Left lobe of liver (tissue), 2 donors: Measurements from ENCODE around the gene MAML2. TPM values are rescaled to one million over a fixed set of nuclear protein-coding genes. Genes with fewer than 3 reads are reported as not detected.

Source experiments
- ATAC-seq: fragments of 200-7000 bp; cut with Tn5 transposase; one replicate; pipeline ENCODE4 v1.9.1; 2020; ENCODE audit warnings: mild to moderate bottlenecking, moderate library complexity
- DNase-seq: peaks from one replicate; pipeline ENCODE4 v3.0.0-alpha.2; 2020; ENCODE audit warnings: low spot score
- total RNA-seq: library from RNA; stranded (reverse); gene quantifications from one replicate; pipeline ENCODE4 v1.2.1, GENCODE V29; 2021
- donor health status: DM: no; HTN: no; CAD: no; lungs with moderate emphysema.
- donor health status: DM: no; HTN: yes; CAD: no.

Gene MAML2
- total RNA-seq, 1 donor from 2014 or later: 1.0 TPM

DNA sequence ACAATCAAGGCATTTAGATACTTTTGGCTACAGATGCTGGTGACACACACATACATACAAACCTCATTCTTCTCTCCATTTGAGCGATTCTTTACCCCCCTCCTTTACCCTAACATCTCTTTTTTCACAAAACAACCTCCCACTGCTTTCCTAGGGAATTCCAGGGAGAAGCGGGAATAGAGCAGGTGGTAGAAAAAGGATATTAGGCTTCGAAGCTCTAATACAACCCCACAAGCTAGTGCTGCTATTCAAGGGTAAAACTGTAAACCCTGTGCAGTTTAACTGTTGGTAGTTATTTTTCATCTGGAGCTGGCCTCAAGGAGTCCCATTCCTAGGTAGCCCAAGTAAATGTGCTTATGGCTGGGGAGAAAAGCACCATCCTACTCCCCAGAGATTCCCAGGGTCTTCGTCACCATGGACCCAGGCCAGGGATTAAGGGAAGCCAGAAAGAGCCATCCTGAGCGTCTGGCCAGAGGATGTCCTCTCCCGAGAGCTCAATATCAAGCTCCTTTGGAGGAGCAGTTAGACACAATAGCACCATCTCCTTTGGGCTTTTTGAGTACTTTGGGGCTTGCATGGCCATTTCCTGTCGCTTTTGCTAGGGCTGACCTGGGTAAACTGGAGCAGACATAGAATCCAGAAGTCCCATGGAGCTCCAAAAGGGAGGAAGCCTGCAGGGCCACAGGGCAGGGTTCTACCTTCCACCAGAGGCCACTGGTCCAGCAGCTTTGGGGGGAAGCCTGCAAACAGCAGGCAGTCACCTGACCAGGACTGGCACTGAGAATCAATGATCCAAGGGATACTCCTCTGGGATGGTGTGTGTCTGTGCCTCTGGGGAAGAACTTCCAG is 3.1 kb downstream of the MAML2 start:
- no peak for ATAC-seq
- DNase-seq: no peak

DNA sequence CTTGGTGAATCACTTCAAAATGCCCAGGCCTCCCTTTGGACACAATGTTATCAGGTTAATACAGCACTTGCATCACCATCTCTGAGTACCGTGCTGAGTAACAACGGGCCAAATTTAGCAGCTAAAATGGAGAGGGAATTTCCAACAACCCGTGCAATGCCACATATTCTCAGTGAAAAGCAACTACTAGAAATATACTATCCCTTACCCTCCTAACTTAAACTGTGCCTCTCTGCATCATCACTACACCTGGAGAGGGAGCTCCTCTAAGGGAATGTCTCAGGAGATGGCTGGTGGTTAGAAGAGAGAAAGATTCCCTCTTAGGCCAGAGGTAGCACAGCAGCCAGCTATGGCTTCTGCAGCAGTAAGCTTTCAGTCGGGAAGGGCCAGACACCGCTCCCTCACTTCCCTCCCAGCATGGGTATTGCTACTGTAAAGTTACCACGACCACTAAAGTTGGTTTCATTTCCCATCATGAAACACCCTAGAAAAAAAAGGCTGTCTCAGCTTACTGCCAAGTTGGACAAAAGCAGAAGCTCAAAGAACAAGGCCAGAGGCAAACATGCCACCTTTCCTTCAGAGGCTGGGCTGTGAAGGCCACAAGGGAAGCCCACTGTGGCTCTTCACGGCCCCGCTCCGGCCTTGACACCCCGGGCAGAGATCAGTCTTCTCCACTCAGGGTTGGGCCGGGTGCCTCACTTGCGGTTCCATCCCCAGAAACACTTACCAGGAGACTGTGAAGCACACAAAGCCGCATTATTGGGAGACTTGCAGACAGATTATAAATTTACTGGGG is 3.9 kb downstream of the MAML2 start:
- ATAC-seq: no peak
- DNase-seq: no peak

DNA sequence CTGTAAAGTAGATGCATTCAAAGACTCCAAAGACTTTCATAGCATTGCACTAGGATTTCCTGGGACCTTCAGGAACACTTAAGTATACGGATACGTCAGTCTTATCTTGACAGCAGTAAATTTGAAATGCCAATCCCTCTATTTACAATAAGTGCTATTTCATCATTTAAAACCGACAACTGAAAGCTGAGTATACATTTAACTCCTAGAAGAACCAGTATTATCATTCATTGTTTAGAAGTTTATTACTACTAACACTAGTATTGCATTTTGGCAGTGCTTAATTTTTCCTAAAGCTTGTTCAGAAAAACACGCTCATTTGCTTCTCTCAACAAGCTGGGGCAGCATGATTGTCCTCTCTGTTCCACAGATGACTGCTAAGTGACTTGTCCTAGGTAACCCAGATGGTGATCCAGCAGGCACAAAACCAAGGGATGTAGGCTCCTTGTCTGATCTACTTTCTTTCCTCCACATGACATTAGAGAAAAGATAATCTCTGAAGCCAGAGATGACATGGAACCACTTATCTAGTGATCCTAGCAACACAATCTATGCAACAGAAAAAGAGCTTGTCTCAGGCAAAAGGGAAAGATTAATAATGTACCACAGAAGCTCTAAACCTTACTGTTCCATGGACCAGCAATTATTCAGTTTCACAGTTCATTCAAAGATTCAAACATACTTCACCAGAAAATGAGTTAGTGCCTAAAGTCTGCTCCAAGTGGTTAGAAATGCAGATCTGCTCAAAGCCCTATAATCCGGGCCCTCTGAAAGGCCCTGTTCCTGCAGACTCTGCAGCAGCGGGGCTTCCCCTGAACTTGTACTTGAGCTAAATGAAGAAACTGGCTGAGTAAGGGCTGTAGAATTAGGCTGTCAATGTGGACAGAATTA is 5.2 kb downstream of the MAML2 start:
- DNase-seq: no peak
- no peak for ATAC-seq

DNA sequence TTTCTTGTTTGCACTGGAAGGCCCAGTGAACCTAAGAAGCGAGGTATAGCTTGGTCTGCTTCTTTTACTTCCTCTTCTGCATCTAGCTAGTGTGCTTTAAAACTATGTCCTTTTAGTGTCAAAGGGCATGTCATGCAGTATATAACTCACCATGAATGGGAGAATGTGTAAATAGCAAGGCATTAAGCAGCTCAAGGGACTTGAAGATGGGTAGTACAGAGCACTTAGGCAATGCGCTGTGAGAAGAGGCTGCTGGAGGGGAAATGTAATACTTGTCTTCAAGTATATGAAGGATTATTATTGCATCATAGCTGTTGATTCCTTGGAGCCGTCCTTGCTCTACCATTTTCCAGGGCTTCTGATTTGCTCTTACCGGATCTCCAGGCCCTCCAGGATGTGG is 7.6 kb downstream of the MAML2 start:
- DNase-seq (no peak), ATAC-seq (no peak)

DNA sequence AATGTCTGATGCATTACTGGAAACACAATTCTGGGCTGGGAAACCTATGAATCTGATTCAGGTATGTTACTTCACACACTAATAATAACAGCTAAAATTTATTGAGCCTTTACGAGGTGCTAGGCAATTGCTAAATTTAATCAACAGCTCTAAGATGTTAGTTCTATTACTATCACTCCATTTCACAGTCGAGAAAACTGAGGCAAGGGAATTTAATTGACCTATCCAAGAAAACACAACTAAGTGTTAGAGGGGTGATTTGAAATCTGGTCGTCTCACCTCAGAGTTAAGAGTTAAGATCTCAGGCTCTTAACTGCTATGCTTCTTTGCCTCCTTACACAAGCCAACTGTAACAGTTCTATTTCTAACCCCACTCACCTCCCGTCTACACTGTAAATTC is 8.8 kb downstream of the MAML2 start:
- no peak for ATAC-seq

DNA sequence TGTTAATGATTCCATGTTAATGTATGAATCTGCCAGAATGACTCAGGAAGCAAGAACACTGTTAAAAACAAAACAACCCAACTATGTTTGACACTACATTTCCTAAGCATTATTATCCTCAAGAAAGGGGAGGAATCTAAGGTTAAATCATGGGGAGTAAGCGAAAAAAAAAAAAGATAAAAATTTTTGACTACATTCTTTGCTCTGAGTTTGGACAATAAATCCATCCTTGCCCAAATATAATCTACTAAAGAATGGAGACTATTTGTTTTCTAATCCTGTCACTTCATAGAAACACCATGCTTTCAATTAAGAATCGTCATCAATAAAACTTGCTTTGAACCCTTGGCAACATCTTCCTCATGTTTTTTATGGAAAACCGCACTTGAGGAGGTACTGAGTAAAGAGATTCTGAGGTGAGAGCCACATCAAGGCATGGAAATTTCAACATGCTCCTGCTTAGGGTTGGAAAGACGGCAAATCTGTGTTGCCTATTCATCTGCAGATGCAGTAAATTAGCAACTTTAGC is 9.7 kb downstream of the MAML2 start:
- DNase-seq (no peak), ATAC-seq (no peak)

More for the DNA sequence above, 8.8 kb downstream of the MAML2 start:
- no peak for DNase-seq

DNA sequence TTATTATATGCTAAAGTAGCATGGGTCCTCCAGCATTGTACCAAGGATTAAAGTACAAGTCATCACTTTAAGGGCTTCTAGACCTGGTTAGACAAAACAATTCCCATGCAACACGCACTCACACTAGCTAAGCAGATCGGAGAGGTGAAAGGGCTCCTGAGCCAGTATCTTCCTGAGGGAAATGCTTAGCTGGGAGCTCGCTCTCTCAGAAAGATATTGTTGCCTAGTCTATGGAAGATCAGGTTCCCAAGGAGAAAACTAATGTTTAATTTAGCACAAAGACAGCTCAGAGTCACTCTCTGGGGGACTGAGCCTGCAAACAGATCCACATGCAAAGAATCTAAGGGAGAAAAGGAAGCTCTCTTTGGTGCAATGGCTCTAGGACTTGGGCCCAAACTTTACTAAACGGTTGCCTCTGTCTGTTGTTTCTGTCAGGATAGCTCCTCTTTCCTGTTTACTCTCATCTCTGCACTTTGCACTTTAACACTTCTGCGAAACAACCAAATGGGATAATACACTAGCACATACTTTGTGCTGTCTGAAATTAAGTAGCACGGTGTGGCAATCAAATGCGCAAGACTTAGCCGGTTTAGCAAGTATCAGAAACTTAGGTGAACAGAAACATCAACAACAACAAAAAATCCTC is 10.7 kb downstream of the MAML2 start:
- peak; percentile 91 for ATAC-seq
- DNase-seq: no peak

DNA sequence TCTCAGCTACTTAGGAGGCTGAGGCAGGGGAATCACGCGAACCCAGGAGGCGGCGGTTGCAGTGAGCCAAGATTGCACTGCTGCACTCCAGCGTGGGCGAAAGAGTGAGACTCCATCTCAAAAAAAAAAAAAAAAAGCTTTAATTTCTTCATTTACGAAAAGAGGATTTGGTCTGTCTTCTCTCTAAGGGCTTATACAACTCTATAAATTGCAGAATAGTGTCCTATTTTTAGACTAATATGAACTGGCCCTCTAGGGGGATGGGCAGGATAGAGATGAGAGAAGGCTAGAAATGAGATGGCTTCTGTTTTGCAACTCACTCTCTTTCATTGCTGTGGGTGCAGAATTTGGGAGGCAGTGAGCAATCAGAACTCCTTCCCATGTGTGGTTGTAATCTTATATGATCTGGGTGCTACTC is 11.3 kb downstream of the MAML2 start:
- DNase-seq: no peak

DNA sequence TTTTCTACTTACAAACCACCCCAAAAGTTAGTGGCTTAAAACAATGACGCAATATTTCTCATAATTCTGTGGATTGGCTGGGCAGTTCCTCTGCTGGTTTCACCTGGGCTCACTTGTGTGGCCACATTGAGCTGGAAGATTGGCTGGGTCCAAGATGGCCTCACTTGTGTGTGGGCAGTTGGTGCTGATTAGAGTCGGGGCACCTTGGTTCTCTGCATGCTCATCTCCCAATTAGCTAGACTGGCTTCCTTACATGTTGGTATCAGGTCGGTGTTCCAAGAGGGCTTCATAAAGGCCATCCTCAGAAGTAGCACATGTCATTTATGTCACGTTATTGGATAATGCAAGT is 12.5 kb downstream of the MAML2 start:
- DNase-seq (no peak), ATAC-seq (no peak)

More for the DNA sequence above, 11.3 kb downstream of the MAML2 start:
- ATAC-seq: peak; percentile 41

DNA sequence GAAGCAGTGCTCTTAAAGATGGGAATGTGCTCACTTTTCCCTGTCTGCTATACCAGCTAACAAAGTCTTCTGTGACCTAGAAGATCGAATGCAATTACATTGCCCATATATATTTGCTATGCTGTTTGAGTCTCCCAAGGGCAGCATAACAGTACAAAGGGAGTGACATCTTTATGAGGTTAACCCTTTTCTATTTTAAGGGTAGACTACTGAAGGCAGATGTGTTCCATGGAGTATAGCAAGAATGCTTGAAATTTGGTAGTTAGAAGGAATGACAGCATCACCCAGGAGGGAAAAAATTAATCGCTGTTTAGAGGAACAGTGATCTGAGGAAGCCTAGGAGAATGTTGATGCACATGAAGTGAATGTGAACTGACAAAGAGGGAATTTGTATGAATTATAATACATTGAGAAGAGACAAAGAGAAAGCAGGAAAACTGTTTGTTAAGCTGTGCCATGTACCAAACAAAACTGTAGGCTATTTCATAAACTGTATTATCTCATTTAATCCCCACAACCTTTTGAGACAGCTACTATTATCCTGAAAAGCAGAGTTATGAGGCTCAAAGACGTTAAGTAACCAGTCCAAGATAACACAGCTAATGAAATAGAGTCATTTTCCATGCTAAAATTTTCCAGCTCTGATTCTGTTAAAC is 13.0 kb downstream of the MAML2 start:
- no peak for DNase-seq
- ATAC-seq: no peak

DNA sequence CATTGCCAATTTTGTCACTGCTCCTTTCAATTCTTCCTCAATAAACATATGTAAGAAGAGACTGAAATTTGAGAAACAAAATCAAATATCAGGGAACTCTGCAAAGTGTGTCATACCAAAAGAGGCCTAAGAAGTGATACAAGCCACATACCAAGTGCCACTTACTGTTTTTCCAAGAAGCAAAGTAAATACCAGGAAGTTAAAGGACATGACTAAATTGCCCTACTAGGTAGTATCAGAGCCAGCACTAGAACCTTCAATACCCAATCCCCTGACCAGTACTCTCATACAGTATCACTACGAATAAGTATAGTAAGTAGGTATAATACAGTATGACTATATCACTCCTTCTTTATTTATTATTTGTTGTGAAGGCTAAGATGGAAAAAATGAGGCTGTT is 13.6 kb downstream of the MAML2 start:
- ATAC-seq (no peak), DNase-seq (no peak)

DNA sequence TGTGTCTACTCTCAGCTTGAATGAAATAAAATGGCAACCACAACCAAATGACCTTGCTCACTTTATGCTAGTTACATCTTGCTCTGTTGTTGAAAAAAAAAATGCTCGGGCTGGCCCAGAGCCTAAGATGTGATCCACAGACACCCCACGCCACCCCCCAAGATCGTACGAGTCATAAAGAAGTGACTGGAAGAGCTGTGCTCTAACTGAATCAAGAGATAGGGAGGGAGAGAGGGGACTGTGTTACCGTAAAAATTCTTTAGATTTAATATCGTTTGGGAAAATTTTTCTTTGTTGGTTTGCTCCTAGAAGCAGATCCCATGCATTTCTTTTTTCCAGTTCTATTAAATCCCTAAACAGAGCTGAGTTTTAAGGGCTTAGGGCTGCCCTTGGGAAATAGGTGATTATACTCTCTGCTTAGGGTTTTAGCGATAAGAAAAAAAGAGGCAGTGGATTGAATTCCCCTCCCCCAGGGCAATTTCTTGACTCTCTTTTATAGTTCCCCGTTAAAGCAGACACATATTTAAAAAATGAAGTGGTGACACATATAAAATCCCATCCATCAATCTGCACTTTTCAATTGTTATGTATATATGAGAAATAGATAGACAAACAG is 14.5 kb downstream of the MAML2 start:
- DNase-seq: no peak

DNA sequence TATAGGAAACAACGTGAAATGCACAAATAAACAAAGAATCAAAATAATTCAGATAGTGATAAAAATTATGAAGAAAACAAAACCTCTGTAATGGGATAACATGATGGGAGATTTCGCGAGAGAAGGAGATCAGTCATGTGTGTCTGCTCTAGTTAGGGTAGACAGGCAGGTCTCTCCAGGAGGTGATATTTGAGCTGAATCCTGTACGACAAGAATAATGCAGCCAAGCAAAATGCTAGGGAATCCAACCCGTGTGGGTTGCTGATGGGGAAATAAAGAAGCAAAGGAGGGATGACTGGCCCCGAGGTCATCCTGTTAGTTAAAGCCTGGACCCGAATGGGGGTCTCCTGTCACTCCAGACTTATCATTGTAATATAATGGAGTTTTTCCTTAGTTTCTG is 16.0 kb downstream of the MAML2 start:
- ATAC-seq (no peak), DNase-seq (no peak)

More for the DNA sequence above, 14.5 kb downstream of the MAML2 start:
- ATAC-seq: no peak

DNA sequence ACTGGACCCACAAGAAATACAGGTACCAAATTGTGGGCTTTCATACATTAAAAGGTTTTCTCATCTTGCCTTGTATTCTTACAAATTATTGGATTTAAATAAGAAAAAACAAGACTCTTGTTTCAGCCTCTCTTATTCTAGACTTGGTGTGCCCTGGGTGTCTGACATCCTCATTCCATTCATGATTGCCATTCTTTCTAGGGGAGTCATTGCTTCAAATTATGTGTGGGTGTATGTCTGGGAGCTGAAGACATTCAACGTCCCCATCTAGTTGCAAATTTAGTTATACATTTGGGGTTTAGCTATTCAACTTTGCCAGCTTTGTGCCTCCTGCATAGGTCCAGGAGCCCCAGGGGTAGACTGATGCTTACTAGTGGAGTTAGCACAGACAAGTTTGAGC is 18.1 kb downstream of the MAML2 start:
- DNase-seq: no peak
- ATAC-seq: no peak

DNA sequence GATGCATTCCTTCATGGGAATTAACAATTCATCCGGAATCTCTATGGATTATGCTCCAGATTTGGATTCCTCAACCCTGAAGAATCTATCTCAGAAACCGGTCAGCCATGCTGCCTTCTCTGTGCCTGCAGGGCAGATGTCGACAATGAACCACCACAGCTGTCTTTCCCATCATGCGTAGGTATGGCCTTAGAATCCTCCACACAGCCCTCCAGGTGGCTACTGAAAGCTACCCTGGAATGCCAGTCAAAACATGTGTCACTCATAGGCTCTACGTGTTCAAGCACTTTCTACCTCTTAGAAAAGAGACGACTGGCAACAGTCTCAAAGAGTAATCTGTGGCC is 19.4 kb downstream of the MAML2 start:
- DNase-seq: no peak
- no peak for ATAC-seq

DNA sequence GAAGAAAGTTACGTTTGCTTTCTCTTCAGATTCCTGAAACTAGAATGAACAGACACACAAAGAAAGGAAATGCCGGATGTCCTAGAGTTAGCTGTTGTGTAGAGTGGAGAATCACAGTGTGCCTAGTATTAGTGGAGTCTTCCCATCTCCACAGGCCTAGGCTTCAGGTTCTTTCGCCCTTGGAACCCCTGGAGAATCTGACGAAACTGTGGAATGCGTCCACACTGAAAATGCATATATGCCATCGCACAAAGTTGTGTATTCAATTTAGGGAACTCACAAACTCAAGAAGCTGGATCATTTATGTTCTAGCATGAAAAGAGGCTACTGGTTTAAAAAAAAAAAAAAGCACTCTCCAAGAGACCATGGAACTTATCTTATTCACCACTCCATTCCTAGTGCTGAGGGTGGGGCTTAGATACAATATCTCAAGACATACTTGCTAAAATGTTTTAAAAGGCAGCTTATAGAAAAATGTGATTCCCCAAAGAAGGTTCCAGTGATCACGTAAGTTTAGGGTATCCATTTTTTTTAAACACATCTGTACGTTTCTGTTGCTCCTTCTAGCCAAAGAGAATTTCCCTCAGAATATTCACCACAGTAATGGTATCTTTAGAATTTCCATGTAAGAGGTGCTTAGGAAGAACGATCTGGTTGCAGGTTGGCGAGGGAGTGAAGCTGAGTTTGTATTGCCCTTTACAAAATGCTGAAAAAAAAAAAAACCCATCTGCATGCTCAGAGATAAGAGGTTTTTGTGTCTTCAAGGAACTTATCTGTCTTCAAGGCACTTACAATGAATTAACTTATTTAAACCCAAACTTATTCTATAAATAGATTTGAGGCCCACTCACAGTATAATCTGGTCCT is 20.0 kb downstream of the MAML2 start:
- no peak for DNase-seq
- no peak for ATAC-seq

DNA sequence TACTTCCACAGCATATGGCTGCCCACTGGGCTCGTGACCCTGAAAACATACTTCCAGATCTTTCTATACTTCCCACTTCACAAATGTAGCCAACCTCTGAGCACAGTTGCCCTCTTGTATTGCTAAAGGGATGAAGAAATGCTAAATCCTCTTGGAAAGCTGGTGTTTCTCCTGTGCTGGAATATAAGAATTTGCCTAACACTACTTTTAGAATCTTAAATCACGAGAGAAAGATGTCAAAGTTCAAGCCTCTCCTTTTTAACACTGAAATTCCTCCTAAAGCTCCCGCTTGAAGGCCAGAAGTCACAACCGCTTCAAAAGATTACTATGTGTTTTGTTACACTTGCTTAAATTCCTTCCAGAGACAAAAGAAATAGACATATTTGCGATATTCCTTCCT is 21.9 kb downstream of the MAML2 start:
- DNase-seq (no peak), ATAC-seq (no peak)

DNA sequence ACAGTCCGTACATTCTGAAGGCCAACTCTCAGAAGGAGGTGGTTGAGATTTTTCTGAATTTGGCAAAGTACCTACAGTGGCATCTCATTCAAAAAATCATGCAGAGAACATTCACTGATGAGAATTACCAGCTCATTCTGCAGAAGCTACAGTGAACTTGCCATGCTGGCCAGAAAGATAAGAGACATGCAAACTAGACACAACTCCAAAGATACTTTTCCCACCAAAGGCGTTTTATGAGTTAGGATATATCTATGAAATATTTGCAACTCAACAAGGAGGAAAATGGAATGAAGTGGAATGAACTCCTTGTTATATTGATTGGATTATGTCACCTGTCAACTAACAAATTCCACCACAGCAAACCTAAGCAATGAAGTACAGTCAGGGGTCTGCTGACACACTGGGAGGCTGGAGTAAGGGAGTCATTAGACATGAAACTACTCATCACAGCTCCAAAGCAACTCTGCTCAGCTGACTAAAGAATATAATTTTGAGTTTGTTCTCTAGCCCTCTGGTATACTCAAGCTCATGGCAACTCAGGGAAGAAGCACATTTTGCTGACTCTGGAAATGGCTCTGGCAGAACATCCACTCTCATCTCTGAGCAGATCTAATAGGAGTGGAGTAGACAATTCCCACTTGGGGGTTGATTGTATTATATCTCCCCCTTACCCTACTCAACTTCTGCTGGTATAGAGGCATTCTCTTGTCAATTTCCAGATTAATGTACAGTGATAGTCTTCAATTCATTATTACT is 22.9 kb downstream of the MAML2 start:
- no peak for DNase-seq
- ATAC-seq: no peak
